ENCODE measurements around the gene ASF1A.

DNA sequence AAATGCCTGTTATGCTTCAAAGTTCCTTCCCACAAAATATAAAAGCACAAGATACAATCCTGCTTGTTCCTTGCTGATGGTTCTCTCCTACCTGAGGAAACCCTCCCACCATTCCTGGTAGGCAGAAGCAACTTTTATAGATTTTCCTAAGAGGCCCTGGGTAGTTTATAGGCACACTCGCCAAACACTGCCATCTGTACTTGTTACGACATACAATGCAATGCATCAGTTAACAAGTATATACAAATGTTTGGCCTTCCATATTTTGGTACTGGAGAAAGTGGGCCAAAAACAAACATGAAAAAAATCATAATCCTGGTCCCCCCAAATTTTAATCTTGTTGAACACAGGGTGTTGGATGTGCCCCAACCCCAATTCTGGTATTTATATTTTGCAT, 24.4 kb downstream of the ASF1A start:
- TF ChIP-seq TAF1 (IDR thresholded peaks at IDR 0.05; ENCODE audit: borderline replicate concordance, low read depth, low read length) (no peak), CTCF (IDR thresholded peaks at IDR 0.05) (no peak), RXRA (IDR thresholded peaks at IDR 0.05; ENCODE audit: borderline replicate concordance, low read depth) (no peak), REST (IDR thresholded peaks at IDR 0.05; ENCODE audit: low read depth, low read length) (no peak), NRF1 (IDR thresholded peaks at IDR 0.05; ENCODE audit: low read depth, low read length) (no peak), POLR2AphosphoS5 (IDR thresholded peaks at IDR 0.05; ENCODE audit: low read depth, low read length) (no peak), EZH2phosphoT487 (IDR thresholded peaks at IDR 0.05; ENCODE audit: borderline replicate concordance, low read depth) (no peak), RAD21 (IDR thresholded peaks at IDR 0.05; ENCODE audit: low read length) (no peak), TCF12 (IDR thresholded peaks at IDR 0.05) (no peak)
- TF ChIP-seq, protein P1, sequence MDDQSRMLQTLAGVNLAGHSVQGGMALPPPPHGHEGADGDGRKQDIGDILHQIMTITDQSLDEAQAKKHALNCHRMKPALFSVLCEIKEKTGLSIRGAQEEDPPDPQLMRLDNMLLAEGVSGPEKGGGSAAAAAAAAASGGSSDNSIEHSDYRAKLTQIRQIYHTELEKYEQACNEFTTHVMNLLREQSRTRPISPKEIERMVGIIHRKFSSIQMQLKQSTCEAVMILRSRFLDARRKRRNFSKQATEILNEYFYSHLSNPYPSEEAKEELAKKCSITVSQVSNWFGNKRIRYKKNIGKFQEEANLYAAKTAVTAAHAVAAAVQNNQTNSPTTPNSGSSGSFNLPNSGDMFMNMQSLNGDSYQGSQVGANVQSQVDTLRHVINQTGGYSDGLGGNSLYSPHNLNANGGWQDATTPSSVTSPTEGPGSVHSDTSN (IDR thresholded peaks at IDR 0.05): no peak
